Naive thymus-derived CD4-positive, alpha-beta T cell (primary cell): ENCODE measurements around the gene MCC. TPM values are rescaled to one million over a fixed set of nuclear protein-coding genes. Genes with fewer than 3 reads are reported as not detected.
A peak's percentile ranks its signal among the peaks of the same experiment; 100 is the strongest.

Experiments used
- ATAC-seq: fragments of 150-1000 bp; cut with Tn5 transposase; 2 replicates; pipeline ENCODE4 v1.10.0; 2021; ENCODE audit warnings: mild to moderate bottlenecking, moderate library complexity
- CTCF ChIA-PET: fragments of 350-600 bp; sonication (Branson Sonifier 250); formaldehyde crosslinking; loops from one replicate; lab custom pipeline; 2021; ENCODE audit warnings: antibody characterized with exemption; lab: Charles Lee
- POLR2A ChIA-PET: fragments of 350-600 bp; sonication (Branson Sonifier 250); formaldehyde crosslinking; loops from one replicate; lab custom pipeline; 2021; ENCODE audit warnings: antibody characterized with exemption, inconsistent platforms; lab: Charles Lee
- DNase-seq, 9 donors: peaks; one replicate each; pipeline versions ENCODE4 v3.0.0 to v3.0.0-alpha.2; 2020 to 2022; ENCODE audit warnings: mixed read lengths in 1 of 9
- H3K27ac ChIP-seq: one replicate; pipeline ENCODE4 v1.7.0; 2013; ENCODE audit warnings: mild to moderate bottlenecking, low read depth, low read length, moderate library complexity
- H3K27me3 ChIP-seq, 2 donors: one replicate each; pipeline ENCODE4 v1.7.0; 2013; ENCODE audit warnings: low read length in 2 of 2, mild to moderate bottlenecking in 2 of 2, moderate library complexity in 2 of 2; ENCODE audit not compliant: control insufficient read depth in 2 of 2, insufficient read depth in 2 of 2
- H3K36me3 ChIP-seq, 3 experiments: 1 replicate in 2 of 3; 2 replicates in 1 of 3; pipeline ENCODE4 v1.7.0; 2013; ENCODE audit warnings: low read length in 3 of 3, mild to moderate bottlenecking in 3 of 3, moderate library complexity in 1 of 3; ENCODE audit not compliant: insufficient read depth in 3 of 3, control insufficient read depth in 2 of 3
- H3K4me1 ChIP-seq, 2 donors: one replicate each; pipeline ENCODE4 v1.7.0; 2013; ENCODE audit warnings: low read length in 2 of 2, mild to moderate bottlenecking in 2 of 2, moderate library complexity in 1 of 2; ENCODE audit not compliant: control insufficient read depth in 2 of 2, insufficient read depth in 2 of 2
- H3K4me3 ChIP-seq: 2 replicates; pipeline ENCODE4 v1.7.0; 2013; ENCODE audit warnings: mild to moderate bottlenecking, low read length
- H3K9me3 ChIP-seq, 3 experiments: 1 replicate in 2 of 3; 2 replicates in 1 of 3; pipeline ENCODE4 v1.7.0; 2013; ENCODE audit warnings: low read length in 3 of 3; ENCODE audit not compliant: control insufficient read depth in 2 of 3
- H3K27ac Mint-ChIP-seq, 9 donors: one replicate each; pipeline ENCODE4 v1.8.0; 2020 to 2022; ENCODE audit warnings: mixed read lengths in 9 of 9, mild to moderate bottlenecking in 8 of 9, moderate library complexity in 5 of 9, inconsistent platforms in 2 of 9
- H3K27me3 Mint-ChIP-seq, 5 donors: one replicate each; pipeline ENCODE4 v1.8.0; 2021 to 2022; ENCODE audit warnings: mixed read lengths in 5 of 5, mild to moderate bottlenecking in 1 of 5
- H3K36me3 Mint-ChIP-seq, 5 donors: one replicate each; pipeline ENCODE4 v1.8.0; 2020 to 2022; ENCODE audit warnings: mixed read lengths in 5 of 5, mild to moderate bottlenecking in 3 of 5, inconsistent platforms in 1 of 5
- H3K4me1 Mint-ChIP-seq, 7 donors: one replicate each; pipeline ENCODE4 v1.8.0; 2020 to 2022; ENCODE audit warnings: mixed read lengths in 7 of 7, mild to moderate bottlenecking in 3 of 7, inconsistent platforms in 1 of 7
- H3K4me3 Mint-ChIP-seq, 10 donors: one replicate each; pipeline ENCODE4 v1.8.0; 2020 to 2022; ENCODE audit warnings: mild to moderate bottlenecking in 10 of 10, mixed read lengths in 10 of 10, moderate library complexity in 6 of 10, inconsistent platforms in 2 of 10
- H3K9me3 Mint-ChIP-seq, 11 donors: one replicate each; pipeline ENCODE4 v1.8.0; 2020 to 2022; ENCODE audit warnings: mixed read lengths in 11 of 11, mild to moderate bottlenecking in 4 of 11, inconsistent platforms in 1 of 11, moderate library complexity in 1 of 11
- intact Hi-C, 2 donors: fragments of 100-400 bp; cut with micrococcal nuclease; formaldehyde crosslinking; loops; one replicate each; pipeline ENCODE4 v1.15.1; 2023
- polyA plus RNA-seq, 2 donors: library from polyadenylated mRNA; unstranded; fragments of 300-500 nt; fragmentation: Illumina TruSeq; gene quantifications; one replicate each; pipeline ENCODE4 v1.2.3, GENCODE V29; 2021
- total RNA-seq, 6 experiments: library from RNA in 5 of 6; stranded (reverse) in 5 of 6; gene quantifications; 1 replicate in 5 of 6; 2 replicates in 1 of 6; pipeline ENCODE4 v1.2.3 and lab custom pipeline; 2021 to 2026

The MCC gene
- total and polyA plus RNA-seq, 7 experiments from 2014 or later, result 0.56 to 3.0 (median 0.89) TPM

- H3K36me3 Mint-ChIP-seq, result peaks cover 0 to 24% (median 19%) of the 10 kb centered on the region in 5 donors
- DNase-seq (peak; percentile 47 to 77 (median 66)), ATAC-seq (peak; percentile 90)
- intact Hi-C loops, result loop anchor here (1.0 to 5.0 kb wide), 12 partner anchors 25 to 610 kb away; partner anchors contain the start of gene YTHDC2 (in 1 of the 2)
- Histone ChIP-seq H3K9me3 (no peaks in the 10 kb centered on the region), H3K27me3 (no peaks in the 10 kb centered on the region), H3K27ac (no peak overlapping the region), H3K4me1 (peaks cover 0 to 7% of the 10 kb centered on the region in 2 donors), H3K36me3 (peaks cover 0 to 16% (median 6%) of the 10 kb centered on the region in 3 experiments), H3K4me3 (no peak overlapping the region)
- no peaks in the 10 kb centered on the region for H3K27me3 Mint-ChIP-seq
- peak overlapping the region in 3 of 10 donors; percentile 2 to 38 (median 24) for H3K4me3 Mint-ChIP-seq
- H3K9me3 Mint-ChIP-seq, result no peaks in the 10 kb centered on the region
- CTCF ChIA-PET, result interaction anchor here (0.6 to 4.2 kb wide), 41 partner anchors 9 to 616 kb away, joined by 3 to 49 read pairs (median 4); partner anchors contain the start of genes DCP2 and MCC
- peaks cover 9 to 42% (median 36%) of the 10 kb centered on the region in 7 donors for H3K4me1 Mint-ChIP-seq
- peak overlapping the region in 4 of 9 donors; percentile 29 to 62 (median 48) for H3K27ac Mint-ChIP-seq
- POLR2A ChIA-PET, result interaction anchor here (0.9 to 1.7 kb wide), 5 partner anchors 12 to 518 kb away, joined by 3 to 7 read pairs (median 4); partner anchors contain the start of genes DCP2 and YTHDC2
Observed at GRCh38 chr5:112995764-112996618, 492.3 kb downstream of the MCC start.

- CTCF ChIA-PET, result interaction anchor here (0.6 kb wide), 1 partner anchor 16 kb away, joined by 3 read pairs; no protein-coding TSS in a partner anchor
- H3K4me3 ChIP-seq, result no peak overlapping the region
- Mint-ChIP-seq H3K9me3 (no peaks in the 10 kb centered on the region), H3K27ac (no peak overlapping the region), H3K4me1 (peaks cover 35 to 83% (median 75%) of the 10 kb centered on the region in 7 donors), H3K4me3 (no peak overlapping the region), H3K36me3 (peaks cover 0 to 44% (median 26%) of the 10 kb centered on the region in 5 donors), H3K27me3 (no peaks in the 10 kb centered on the region)
- H3K36me3 ChIP-seq, result peaks cover 0 to 9% (median 0%) of the 10 kb centered on the region in 3 experiments
- ATAC-seq (no peak), DNase-seq (no peak)
- no peak overlapping the region for H3K27ac ChIP-seq
- POLR2A ChIA-PET, result interaction anchor here (0.6 to 2.2 kb wide), 2 partner anchors 10 to 264 kb away, joined by 3 to 7 read pairs; partner anchors contain the start of gene DCP2
- no peaks in the 10 kb centered on the region for H3K9me3 ChIP-seq
- no peaks in the 10 kb centered on the region for H3K27me3 ChIP-seq
- peaks cover 0 to 13% of the 10 kb centered on the region in 2 donors for H3K4me1 ChIP-seq
- intact Hi-C loops, result no loop called here
Observed at GRCh38 chr5:112986224-112986623, 502.0 kb downstream of the MCC start.

DNA sequence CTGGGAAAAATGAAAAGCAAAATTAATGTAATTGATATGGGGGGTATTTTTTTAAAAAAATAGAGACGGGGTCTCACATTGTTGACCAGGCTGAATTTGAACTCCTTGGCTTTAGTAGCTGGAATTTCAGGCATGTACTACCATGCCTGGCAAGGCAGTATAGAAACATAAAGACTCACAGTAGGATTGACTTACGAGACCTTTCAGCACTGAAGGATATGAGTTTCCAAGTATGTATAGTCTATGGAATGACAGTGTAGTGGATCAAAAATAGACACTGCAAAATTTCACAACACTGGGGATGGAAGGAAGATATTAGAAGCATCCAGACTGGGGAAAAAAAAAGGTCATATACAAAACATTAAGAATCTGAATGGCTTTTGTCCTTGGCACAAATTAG is 504.9 kb downstream of the MCC start:
- Mint-ChIP-seq H3K27me3 (no peaks in the 10 kb centered on the region), H3K9me3 (no peaks in the 10 kb centered on the region), H3K4me3 (peak overlapping the region in 1 of 10 donors; percentile 26), H3K27ac (peak overlapping the region in 6 of 9 donors; percentile 0 to 52 (median 36)), H3K36me3 (peaks cover 0 to 30% (median 22%) of the 10 kb centered on the region in 5 donors), H3K4me1 (peaks cover 46 to 85% (median 76%) of the 10 kb centered on the region in 7 donors)
- Histone ChIP-seq H3K4me1 (peaks cover 3 to 19% of the 10 kb centered on the region in 2 donors), H3K27ac (no peak overlapping the region), H3K36me3 (peaks cover 0 to 9% (median 0%) of the 10 kb centered on the region in 3 experiments), H3K9me3 (no peaks in the 10 kb centered on the region), H3K4me3 (no peak overlapping the region), H3K27me3 (no peaks in the 10 kb centered on the region)
- DNase-seq, result no peak
- intact Hi-C loops, result no loop called here
- POLR2A ChIA-PET, result no interaction called here
- CTCF ChIA-PET, result no interaction called here
- ATAC-seq, result no peak

DNA sequence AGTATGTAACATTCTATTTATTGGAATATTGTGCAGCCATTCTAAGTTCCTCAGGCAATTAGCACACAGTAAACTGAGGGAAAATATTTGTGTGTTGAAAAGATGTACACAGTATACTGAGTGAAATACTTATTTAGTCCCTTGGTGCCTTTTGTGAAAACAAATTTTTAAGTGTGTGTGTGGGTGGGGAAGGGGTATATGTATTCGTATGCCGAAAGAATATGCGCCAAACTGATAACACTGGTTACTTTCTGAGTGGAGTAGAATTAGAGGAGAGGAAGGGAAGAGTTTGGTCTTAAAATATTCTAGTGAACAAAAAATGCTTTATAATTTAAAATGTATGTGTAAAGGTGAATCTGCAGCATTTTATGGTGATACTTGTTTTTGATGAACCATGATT is 508.5 kb downstream of the MCC start:
- H3K4me3 ChIP-seq, result no peak overlapping the region
- Mint-ChIP-seq H3K4me3 (peak overlapping the region; percentile 70 to 99 (median 85)), H3K27me3 (no peaks in the 10 kb centered on the region), H3K9me3 (no peaks in the 10 kb centered on the region), H3K4me1 (peaks cover 51 to 85% (median 79%) of the 10 kb centered on the region in 7 donors), H3K27ac (peak overlapping the region; percentile 61 to 98 (median 75)), H3K36me3 (peaks cover 0 to 27% (median 22%) of the 10 kb centered on the region in 5 donors)
- H3K4me1 ChIP-seq, result peaks cover 7 to 30% of the 10 kb centered on the region in 2 donors
- DNase-seq, result no peak
- H3K36me3 ChIP-seq, result peaks cover 0 to 8% (median 0%) of the 10 kb centered on the region in 3 experiments
- CTCF ChIA-PET, result interaction anchor here (0.8 kb wide), 1 partner anchor 17 kb away, joined by 3 read pairs; no protein-coding TSS in a partner anchor
- no peaks in the 10 kb centered on the region for H3K27me3 ChIP-seq
- H3K27ac ChIP-seq, result no peak overlapping the region
- intact Hi-C loops, result loop anchor here (5.0 kb wide), 5 partner anchors 102 to 1467 kb away; partner anchors contain the start of genes EPB41L4A (in 1 of the 2), NREP (in 1 of the 2), STARD4 (in 1 of the 2) and YTHDC2 (in 1 of the 2)
- H3K9me3 ChIP-seq, result no peaks in the 10 kb centered on the region
- no peak for ATAC-seq
- POLR2A ChIA-PET, result interaction anchor here (1.4 to 1.7 kb wide), 2 partner anchors 10 to 272 kb away, joined by 4 to 10 read pairs; no protein-coding TSS in a partner anchor

DNA sequence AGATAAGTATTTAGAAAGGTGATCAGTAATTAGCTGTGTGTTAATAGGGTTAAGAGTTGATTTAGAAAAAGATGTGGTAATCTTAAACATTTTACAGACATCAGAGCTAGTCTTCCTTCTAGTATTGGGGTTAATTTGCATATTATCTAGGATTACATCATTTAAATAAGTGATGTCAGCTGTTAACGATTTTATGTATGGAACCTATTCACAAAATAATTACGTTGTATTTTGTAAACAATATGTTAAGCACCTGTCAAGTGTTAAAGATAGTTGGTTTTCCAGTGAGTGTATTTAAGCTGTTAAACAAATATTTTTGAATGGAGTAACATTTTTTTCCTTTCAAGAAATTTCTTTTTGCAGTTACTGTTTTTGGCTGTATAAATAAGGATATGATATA is 509.4 kb downstream of the MCC start:
- H3K36me3 ChIP-seq, result peaks cover 0 to 8% (median 0%) of the 10 kb centered on the region in 3 experiments
- DNase-seq (no peak), ATAC-seq (no peak)
- Mint-ChIP-seq H3K27me3 (no peaks in the 10 kb centered on the region), H3K4me1 (peaks cover 44 to 76% (median 71%) of the 10 kb centered on the region in 7 donors), H3K4me3 (peak overlapping the region; percentile 59 to 99 (median 97)), H3K27ac (peak overlapping the region in 3 of 9 donors; percentile 14 to 98 (median 59)), H3K36me3 (peaks cover 0 to 21% (median 19%) of the 10 kb centered on the region in 5 donors), H3K9me3 (no peaks in the 10 kb centered on the region)
- H3K27ac ChIP-seq, result no peak overlapping the region
- ChIA-PET CTCF (interaction anchor here (0.6 to 0.8 kb wide), 2 partner anchors 10 to 18 kb away, joined by 3 to 4 read pairs; no protein-coding TSS in a partner anchor), POLR2A (interaction anchor here (0.6 to 1.3 kb wide), 6 partner anchors 9 to 1467 kb away, joined by 3 to 5 read pairs (median 4); partner anchors contain the start of genes REEP5, SRP19 and STARD4)
- intact Hi-C loops, result loop anchor here (5.0 kb wide), 5 partner anchors 102 to 1467 kb away; partner anchors contain the start of genes EPB41L4A (in 1 of the 2), NREP (in 1 of the 2), STARD4 (in 1 of the 2) and YTHDC2 (in 1 of the 2)
- H3K9me3 ChIP-seq, result no peaks in the 10 kb centered on the region
- no peaks in the 10 kb centered on the region for H3K27me3 ChIP-seq
- H3K4me1 ChIP-seq, result peaks cover 7 to 24% of the 10 kb centered on the region in 2 donors
- no peak overlapping the region for H3K4me3 ChIP-seq

- Histone ChIP-seq H3K27me3 (no peaks in the 10 kb centered on the region), H3K27ac (peak overlapping the region; percentile 83), H3K4me3 (peak overlapping the region; percentile 75), H3K9me3 (no peaks in the 10 kb centered on the region), H3K4me1 (peaks cover 7 to 21% of the 10 kb centered on the region in 2 donors), H3K36me3 (peaks cover 0 to 8% (median 0%) of the 10 kb centered on the region in 3 experiments)
- no peak for ATAC-seq
- H3K36me3 Mint-ChIP-seq, result peaks cover 0 to 12% (median 6%) of the 10 kb centered on the region in 5 donors
- peak overlapping the region; percentile 88 to 99 (median 98) for H3K4me3 Mint-ChIP-seq
- DNase-seq, result peak in 3 of 9 donors; percentile 7 to 18 (median 15)
- ChIA-PET POLR2A (no interaction called here), CTCF (no interaction called here)
- peak overlapping the region; percentile 89 to 98 (median 95) for H3K27ac Mint-ChIP-seq
- H3K9me3 Mint-ChIP-seq, result no peaks in the 10 kb centered on the region
- H3K27me3 Mint-ChIP-seq, result no peaks in the 10 kb centered on the region
- intact Hi-C loops, result loop anchor here (1.0 to 5.0 kb wide), 7 partner anchors 45 to 1465 kb away; partner anchors contain the start of genes EPB41L4A (in 1 of the 2), NREP (in 1 of the 2), STARD4 (in 1 of the 2) and YTHDC2 (in 1 of the 2)
- peaks cover 40 to 62% (median 57%) of the 10 kb centered on the region in 7 donors for H3K4me1 Mint-ChIP-seq
Observed at GRCh38 chr5:112977440-112977861, 510.8 kb downstream of the MCC start.
